GM12878 (cell line): ENCODE measurements around the gene SSBP3. TPM values are rescaled to one million over a fixed set of nuclear protein-coding genes. Genes with fewer than 3 reads are reported as not detected.

Source experiments
- ATAC-seq: fragments of 200-7000 bp; cut with Tn5 transposase; 3 replicates; pipeline ENCODE4 v1.9.1; 2020; ENCODE audit warnings: mild to moderate bottlenecking, moderate library complexity
- BruUV-seq: library from RNA; stranded (reverse); fragments of 400-500 nt; replicated peaks from 2 replicates; lab custom pipeline; 2021; lab: Mats Ljungman, UMichigan
- CTCF ChIA-PET: fragments of 300-600 bp; sonication (Branson Sonifier 250); formaldehyde crosslinking; extraction: SDS; loops from one replicate; lab custom pipeline; 2021; ENCODE audit warnings: inconsistent platforms; lab: Yijun Ruan, JAX
- POLR2A ChIA-PET: fragments of 350-600 bp; formaldehyde crosslinking; extraction: SDS; loops from one replicate; lab custom pipeline; 2021; ENCODE audit warnings: inconsistent platforms; lab: Charles Lee
- RAD21 ChIA-PET: fragments of 300-600 bp; sonication (Branson Sonifier 250); formaldehyde crosslinking; loops from one replicate; lab custom pipeline; 2023; ENCODE audit warnings: antibody characterized with exemption; ENCODE audit not compliant: unreplicated experiment; lab: Charles Lee
- SMC1A ChIA-PET: fragments of 300-600 bp; sonication (Branson Sonifier 250); formaldehyde crosslinking; loops from one replicate; lab custom pipeline; 2023; ENCODE audit not compliant: unreplicated experiment, uncharacterized antibody; lab: Charles Lee
- DNase-seq: peaks from one replicate; pipeline ENCODE4 v3.0.0-alpha.2; 2011; ENCODE audit warnings: low read depth, low spot score
- FAIRE-seq: peaks from 3 replicates; lab custom pipeline; 2011; peaks lifted over from hg19 to GRCh38; lab: Jason Lieb, UNC
- H2AFZ ChIP-seq: 2 replicates; pipeline ENCODE4 v1.6.0; 2011; ENCODE audit warnings: low read depth, low read length, control low read depth; ENCODE audit not compliant: control insufficient read depth
- H3K27ac ChIP-seq: 2 replicates; pipeline ENCODE4 v1.5.1; 2011; ENCODE audit warnings: control low read depth; ENCODE audit not compliant: control insufficient read depth, insufficient read depth
- H3K27me3 ChIP-seq, 2 experiments: replicated peaks in 1 of 2; 2 replicates each; pipeline versions ENCODE4 v1.6.0 to v1.6.1; 2011; ENCODE audit warnings: low read length in 1 of 2; ENCODE audit not compliant: control insufficient read depth in 2 of 2, insufficient read depth in 2 of 2
- H3K36me3 ChIP-seq, 2 experiments: 2 replicates each; pipeline ENCODE4 v1.5.1; 2011; ENCODE audit warnings: low read length in 1 of 2; ENCODE audit not compliant: control insufficient read depth in 2 of 2, insufficient read depth in 2 of 2
- H3K4me1 ChIP-seq: 2 replicates; pipeline ENCODE4 v1.6.1; 2011; ENCODE audit warnings: mild to moderate bottlenecking, low read length, moderate library complexity, mixed read lengths; ENCODE audit not compliant: control insufficient read depth, insufficient read depth
- H3K4me2 ChIP-seq: 2 replicates; pipeline ENCODE4 v1.6.0; 2011; ENCODE audit warnings: control low read depth; ENCODE audit not compliant: control insufficient read depth, insufficient read depth
- H3K4me3 ChIP-seq: fragments of 200-600 bp; sonication (generic); 2 replicates; pipeline ENCODE4 v1.5.1; 2016
- H3K79me2 ChIP-seq: 2 replicates; pipeline ENCODE4 v1.6.0; 2011; ENCODE audit warnings: low read length; ENCODE audit not compliant: control insufficient read depth, insufficient read depth
- H3K9ac ChIP-seq: 2 replicates; pipeline ENCODE4 v1.8.0; 2011; ENCODE audit warnings: low read length, control low read depth, mixed read lengths; ENCODE audit not compliant: control insufficient read depth, insufficient read depth
- H3K9me3 ChIP-seq: replicated peaks from 3 replicates; pipeline ENCODE4 v1.5.1; 2011; ENCODE audit warnings: mild to moderate bottlenecking, low read length; ENCODE audit not compliant: control insufficient read depth, insufficient read depth
- H4K20me1 ChIP-seq: 2 replicates; pipeline ENCODE4 v1.6.0; 2011; ENCODE audit not compliant: control insufficient read depth, insufficient read depth
- ZNF622 ChIP-seq: fragments of 450-650 bp; IDR thresholded peaks from 2 replicates; pipeline ENCODE4 v1.6.1; 2017; ENCODE audit warnings: mild to moderate bottlenecking, inconsistent platforms
- WGBS: methylation state at CpG from one replicate; pipeline ENCODE4 v1.1.6; 2016; ENCODE audit warnings: low lambda C conversion rate; ENCODE audit not compliant: insufficient replicate concordance, insufficient coverage; ENCODE audit errors: missing lambda C conversion rate; 5-methylcytosine and 5-hydroxymethylcytosine counted together
- in situ Hi-C: fragments of 300-500 bp; cut with MboI; formaldehyde crosslinking; loops from 9 replicates; pipeline ENCODE4 v1.14.3; 2018; ENCODE audit warnings: mixed read lengths
- intact Hi-C: fragments of 100-400 bp; cut with micrococcal nuclease; formaldehyde crosslinking; loops from one replicate; pipeline ENCODE4 v1.14.2; 2022; ENCODE audit not compliant: unreplicated experiment
- polyA plus RNA-seq, 11 experiments: library from polyadenylated mRNA; depleted of rRNA in 4 of 11; unstranded in 6 of 11; stranded (reverse) in 5 of 11; fragments of >200 nt; fragmentation: Nextera tagmentation in 4 of 11; fragmentation: Illumina TruSeq in 1 of 11; extraction: Ambion mirVana in 4 of 11; extraction: Trizol in 1 of 11; gene quantifications; 1 replicate in 1 of 11; 2 replicates in 10 of 11; pipeline versions ENCODE4 v1.2.1 to v1.2.3, GENCODE V29; 2011 to 2016; ENCODE audit warnings: inconsistent platforms in 2 of 11, missing spikeins in 2 of 11, low read depth in 1 of 11
- total RNA-seq, 4 experiments: library from RNA; depleted of rRNA in 3 of 4; stranded (reverse); fragments of >200 nt in 3 of 4; fragmentation: Illumina TruSeq in 1 of 4; extraction: Trizol in 1 of 4; gene quantifications; 2 replicates each; pipeline versions ENCODE4 v1.2.1 to v1.2.3, GENCODE V29; 2013 to 2021
- TF ChIP-seq, protein P1 (sequence below): IDR thresholded peaks from 2 replicates; pipeline ENCODE4 v1.6.1; 2012; ENCODE audit warnings: low read depth, low read length, improper control_type of control experiment
- TF ChIP-seq, protein P2 (sequence below): fragments of 150-350 bp; IDR thresholded peaks from 2 replicates; pipeline ENCODE4 v1.6.1; 2016; ENCODE audit warnings: low read depth, low read length

Gene SSBP3
- total and polyA plus RNA-seq, 10 of the 15 experiments (the other 5 are each of a cell fraction or from before 2014, with no cell fraction given) = 4.1 to 51.7 (median 17.1) TPM

DNA sequence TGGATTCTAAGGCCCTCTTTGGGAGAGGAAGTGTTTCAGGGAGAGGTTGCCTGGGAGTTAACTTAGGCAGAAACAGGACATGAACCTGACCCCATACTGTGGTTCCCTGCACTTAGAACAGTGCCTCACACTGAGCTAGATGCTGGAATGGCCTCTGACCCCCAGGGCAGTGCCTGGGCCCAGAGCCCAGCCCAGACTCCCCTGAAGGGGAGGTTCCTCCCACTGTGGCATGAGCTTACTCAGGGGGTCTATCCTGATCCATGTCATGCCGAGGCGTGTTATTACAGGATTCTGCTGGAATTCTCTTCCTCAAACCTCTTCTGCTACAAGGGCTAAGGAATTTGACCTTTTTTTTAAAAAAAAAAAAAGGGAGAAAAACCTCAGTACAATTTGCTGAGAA, 134.1 kb downstream of the SSBP3 start:
- in situ Hi-C loops (no loop called here), intact Hi-C loops (loop anchor here (5.0 kb wide), 1 partner anchor 135 kb away; the partner anchor contains the start of gene SSBP3)
- FAIRE-seq (no peak), ATAC-seq (no peak), DNase-seq (no peak)
- Histone ChIP-seq H3K4me1 (0 out of 2 replicates have a peak, but pooled peaks cover 3% of the 10 kb centered on the region), H3K27ac (no peak overlapping the region), H3K79me2 (no peaks in the 10 kb centered on the region), H2AFZ (no peak overlapping the region), H3K4me2 (no peak overlapping the region), H3K36me3 (peaks cover 0 to 4% of the 10 kb centered on the region in 2 experiments; a peak in 3 of 4 replicates), H3K4me3 (no peak overlapping the region), H3K9ac (no peak overlapping the region), H3K27me3 (no peaks in the 10 kb centered on the region), H3K9me3 (no peaks in the 10 kb centered on the region), H4K20me1 (no peaks in the 10 kb centered on the region)
- POLR2A ChIA-PET = interaction anchor here (1.2 to 1.7 kb wide), 2 partner anchors 8 to 16 kb away, joined by 3 to 4 read pairs; no protein-coding TSS in a partner anchor
- no TSS peak for BruUV-seq
- CTCF ChIA-PET = interaction anchor here (0.9 to 2.7 kb wide), 6 partner anchors 8 to 538 kb away, joined by 3 to 20 read pairs (median 4); no protein-coding TSS in a partner anchor
- RAD21 ChIA-PET = interaction anchor here (2.6 kb wide), 1 partner anchor 216 kb away, joined by 37 read pairs; no protein-coding TSS in a partner anchor
- SMC1A ChIA-PET = interaction anchor here (0.7 to 2.8 kb wide), 4 partner anchors 157 to 220 kb away, joined by 3 to 11 read pairs (median 4); no protein-coding TSS in a partner anchor
- no peak for TF ChIP-seq ZNF622
- TF ChIP-seq, protein P1, sequence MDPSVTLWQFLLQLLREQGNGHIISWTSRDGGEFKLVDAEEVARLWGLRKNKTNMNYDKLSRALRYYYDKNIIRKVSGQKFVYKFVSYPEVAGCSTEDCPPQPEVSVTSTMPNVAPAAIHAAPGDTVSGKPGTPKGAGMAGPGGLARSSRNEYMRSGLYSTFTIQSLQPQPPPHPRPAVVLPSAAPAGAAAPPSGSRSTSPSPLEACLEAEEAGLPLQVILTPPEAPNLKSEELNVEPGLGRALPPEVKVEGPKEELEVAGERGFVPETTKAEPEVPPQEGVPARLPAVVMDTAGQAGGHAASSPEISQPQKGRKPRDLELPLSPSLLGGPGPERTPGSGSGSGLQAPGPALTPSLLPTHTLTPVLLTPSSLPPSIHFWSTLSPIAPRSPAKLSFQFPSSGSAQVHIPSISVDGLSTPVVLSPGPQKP = no peak
- TF ChIP-seq, protein P2, sequence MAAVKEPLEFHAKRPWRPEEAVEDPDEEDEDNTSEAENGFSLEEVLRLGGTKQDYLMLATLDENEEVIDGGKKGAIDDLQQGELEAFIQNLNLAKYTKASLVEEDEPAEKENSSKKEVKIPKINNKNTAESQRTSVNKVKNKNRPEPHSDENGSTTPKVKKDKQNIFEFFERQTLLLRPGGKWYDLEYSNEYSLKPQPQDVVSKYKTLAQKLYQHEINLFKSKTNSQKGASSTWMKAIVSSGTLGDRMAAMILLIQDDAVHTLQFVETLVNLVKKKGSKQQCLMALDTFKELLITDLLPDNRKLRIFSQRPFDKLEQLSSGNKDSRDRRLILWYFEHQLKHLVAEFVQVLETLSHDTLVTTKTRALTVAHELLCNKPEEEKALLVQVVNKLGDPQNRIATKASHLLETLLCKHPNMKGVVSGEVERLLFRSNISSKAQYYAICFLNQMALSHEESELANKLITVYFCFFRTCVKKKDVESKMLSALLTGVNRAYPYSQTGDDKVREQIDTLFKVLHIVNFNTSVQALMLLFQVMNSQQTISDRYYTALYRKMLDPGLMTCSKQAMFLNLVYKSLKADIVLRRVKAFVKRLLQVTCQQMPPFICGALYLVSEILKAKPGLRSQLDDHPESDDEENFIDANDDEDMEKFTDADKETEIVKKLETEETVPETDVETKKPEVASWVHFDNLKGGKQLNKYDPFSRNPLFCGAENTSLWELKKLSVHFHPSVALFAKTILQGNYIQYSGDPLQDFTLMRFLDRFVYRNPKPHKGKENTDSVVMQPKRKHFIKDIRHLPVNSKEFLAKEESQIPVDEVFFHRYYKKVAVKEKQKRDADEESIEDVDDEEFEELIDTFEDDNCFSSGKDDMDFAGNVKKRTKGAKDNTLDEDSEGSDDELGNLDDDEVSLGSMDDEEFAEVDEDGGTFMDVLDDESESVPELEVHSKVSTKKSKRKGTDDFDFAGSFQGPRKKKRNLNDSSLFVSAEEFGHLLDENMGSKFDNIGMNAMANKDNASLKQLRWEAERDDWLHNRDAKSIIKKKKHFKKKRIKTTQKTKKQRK = no peak
- 100% methylated on average over 2 of the region's 2 CpGs for WGBS
